ENCODE results near the gene NAV2. TPM values are rescaled to one million over a fixed set of nuclear protein-coding genes. Genes with fewer than 3 reads are reported as not detected.
A peak's percentile ranks its signal among the peaks of the same experiment; 100 is the strongest.

The NAV2 gene
- total RNA-seq, 4 donors from 2014 or later: 9.6 to 40.0 (median 23.1) TPM

DNA sequence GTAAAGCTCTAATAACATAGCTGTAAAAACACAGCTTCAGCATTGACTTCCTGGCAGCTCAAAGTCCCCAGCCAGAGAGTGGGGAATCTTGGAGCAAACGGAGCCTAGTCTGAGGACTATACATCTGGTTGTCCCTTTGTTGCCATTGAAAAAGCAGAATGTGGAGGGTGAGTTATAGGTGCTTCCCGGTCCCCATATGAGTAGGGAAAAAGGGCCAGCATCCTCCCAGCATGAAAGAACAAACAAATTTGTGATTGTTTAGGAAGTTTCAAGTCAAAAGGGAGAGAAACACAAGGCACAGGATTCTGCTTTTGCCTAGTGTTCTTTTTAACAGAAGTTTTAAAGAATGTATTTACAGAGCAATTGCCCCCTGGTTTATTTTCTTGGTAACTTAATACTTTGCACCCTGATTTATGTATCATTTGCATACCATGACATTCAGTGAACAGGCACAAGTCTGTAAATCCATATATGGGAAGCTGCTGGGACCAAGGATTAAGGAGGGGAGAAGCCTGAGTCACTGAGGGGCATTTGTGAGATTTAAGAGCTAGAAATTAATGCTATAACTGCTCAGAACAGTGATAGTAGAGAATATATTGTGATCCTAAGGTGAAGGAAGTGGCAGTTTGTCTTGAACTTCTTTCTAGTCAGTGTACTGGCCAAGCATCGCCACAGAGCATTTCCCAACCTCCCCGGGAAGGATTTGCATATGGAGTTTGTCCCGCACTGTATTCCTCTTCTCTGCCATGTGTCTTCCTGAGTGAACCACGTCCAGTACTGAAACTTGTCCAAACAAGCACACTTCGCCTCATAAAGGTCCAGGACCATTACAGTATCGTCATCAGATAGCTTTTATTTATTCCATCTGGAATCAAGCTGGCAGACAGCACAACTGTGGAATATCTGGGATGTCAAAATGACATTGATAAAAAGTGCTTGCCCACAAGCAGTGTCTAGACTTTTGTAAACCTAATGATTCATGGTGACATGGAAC is 344.6 kb downstream of the NAV2 start:
- intact Hi-C loops (cut with DNase I; ENCODE audit: low total_unique reads) (no loop called here), in situ Hi-C loops (cut with MboI; ENCODE audit: low pct_ligation_motif_present in 1 of 4, low pct_unique_long_range_greater_than_20kb in 1 of 4, low sequenced_read_pairs in 3 of 4) (no loop called here)
- Histone ChIP-seq H3K27me3 (no peaks in the 10 kb centered on the region), H3K9me3 (no peaks in the 10 kb centered on the region), H3K27ac (peak overlapping the region in 2 of 4 donors; percentile 2 to 3), H3K4me3 (no peak overlapping the region), H3K36me3 (peaks cover 0 to 6% (median 2%) of the 10 kb centered on the region in 4 donors), H3K4me1 (no peaks in the 10 kb centered on the region)
- 60 to 73% methylated on average over 4 to 8 of the region's 8 CpGs for WGBS, 2 donors (ENCODE audit: low coverage in 1 of 2)
- TF ChIP-seq POLR2A (IDR thresholded peaks at IDR 0.05) (no peak), EP300 (IDR thresholded peaks at IDR 0.05; ENCODE audit: low read depth) (no peak), POLR2AphosphoS5 (IDR thresholded peaks at IDR 0.05) (no peak)
- TF ChIP-seq, protein P1, sequence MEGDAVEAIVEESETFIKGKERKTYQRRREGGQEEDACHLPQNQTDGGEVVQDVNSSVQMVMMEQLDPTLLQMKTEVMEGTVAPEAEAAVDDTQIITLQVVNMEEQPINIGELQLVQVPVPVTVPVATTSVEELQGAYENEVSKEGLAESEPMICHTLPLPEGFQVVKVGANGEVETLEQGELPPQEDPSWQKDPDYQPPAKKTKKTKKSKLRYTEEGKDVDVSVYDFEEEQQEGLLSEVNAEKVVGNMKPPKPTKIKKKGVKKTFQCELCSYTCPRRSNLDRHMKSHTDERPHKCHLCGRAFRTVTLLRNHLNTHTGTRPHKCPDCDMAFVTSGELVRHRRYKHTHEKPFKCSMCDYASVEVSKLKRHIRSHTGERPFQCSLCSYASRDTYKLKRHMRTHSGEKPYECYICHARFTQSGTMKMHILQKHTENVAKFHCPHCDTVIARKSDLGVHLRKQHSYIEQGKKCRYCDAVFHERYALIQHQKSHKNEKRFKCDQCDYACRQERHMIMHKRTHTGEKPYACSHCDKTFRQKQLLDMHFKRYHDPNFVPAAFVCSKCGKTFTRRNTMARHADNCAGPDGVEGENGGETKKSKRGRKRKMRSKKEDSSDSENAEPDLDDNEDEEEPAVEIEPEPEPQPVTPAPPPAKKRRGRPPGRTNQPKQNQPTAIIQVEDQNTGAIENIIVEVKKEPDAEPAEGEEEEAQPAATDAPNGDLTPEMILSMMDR (IDR thresholded peaks at IDR 0.05): no peak
- DNase-seq: no peak

DNA sequence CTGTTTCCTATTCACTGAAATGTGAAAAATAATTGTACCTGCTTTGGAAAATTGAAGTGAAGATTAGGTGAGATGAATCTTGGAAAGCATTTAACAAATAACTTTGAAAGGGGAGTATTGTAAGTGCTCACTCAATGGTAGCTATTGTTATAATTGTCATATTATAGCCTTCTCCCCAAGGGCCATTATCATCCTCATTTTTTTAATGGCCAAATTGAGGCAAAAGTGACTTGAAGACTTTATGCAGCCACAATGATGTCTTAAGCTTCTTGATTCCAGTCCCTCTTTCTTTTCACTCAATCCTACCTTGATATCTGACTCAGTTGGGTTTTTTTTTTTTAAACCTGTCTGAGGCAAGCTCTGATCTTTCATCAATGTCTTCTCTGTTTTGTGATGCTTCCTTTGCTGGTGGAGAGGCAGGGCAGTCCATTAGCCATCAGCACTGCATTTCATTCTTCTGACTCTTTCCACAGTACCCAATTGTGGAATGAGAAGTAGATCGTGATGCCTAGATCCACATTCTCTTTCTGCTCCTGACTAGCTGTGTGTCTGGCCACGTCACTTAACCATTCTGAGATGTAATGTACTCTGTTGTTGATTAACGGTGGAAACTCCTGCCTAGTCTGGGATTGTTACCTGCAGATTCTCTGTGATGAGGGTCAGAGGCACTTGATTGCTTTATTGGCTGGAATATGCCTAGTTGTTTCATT is 346.3 kb downstream of the NAV2 start:
- Histone ChIP-seq H3K36me3 (peaks cover 0 to 6% (median 2%) of the 10 kb centered on the region in 4 donors), H3K27me3 (no peaks in the 10 kb centered on the region), H3K9me3 (no peaks in the 10 kb centered on the region), H3K4me3 (no peak overlapping the region), H3K27ac (no peak overlapping the region), H3K4me1 (no peaks in the 10 kb centered on the region)
- in situ Hi-C loops (cut with MboI; ENCODE audit: low pct_ligation_motif_present in 1 of 4, low pct_unique_long_range_greater_than_20kb in 1 of 4, low sequenced_read_pairs in 3 of 4): no loop called here
- no peak for DNase-seq
- TF ChIP-seq POLR2AphosphoS5 (IDR thresholded peaks at IDR 0.05) (no peak), POLR2A (IDR thresholded peaks at IDR 0.05) (no peak), EP300 (IDR thresholded peaks at IDR 0.05; ENCODE audit: low read depth) (no peak)
- TF ChIP-seq, protein P1 (IDR thresholded peaks at IDR 0.05): no peak
- intact Hi-C loops (cut with DNase I; ENCODE audit: low total_unique reads): no loop called here
- WGBS, 2 donors (ENCODE audit: low coverage in 1 of 2): 57 to 82% methylated on average over 2 to 3 of the region's 3 CpGs

DNA sequence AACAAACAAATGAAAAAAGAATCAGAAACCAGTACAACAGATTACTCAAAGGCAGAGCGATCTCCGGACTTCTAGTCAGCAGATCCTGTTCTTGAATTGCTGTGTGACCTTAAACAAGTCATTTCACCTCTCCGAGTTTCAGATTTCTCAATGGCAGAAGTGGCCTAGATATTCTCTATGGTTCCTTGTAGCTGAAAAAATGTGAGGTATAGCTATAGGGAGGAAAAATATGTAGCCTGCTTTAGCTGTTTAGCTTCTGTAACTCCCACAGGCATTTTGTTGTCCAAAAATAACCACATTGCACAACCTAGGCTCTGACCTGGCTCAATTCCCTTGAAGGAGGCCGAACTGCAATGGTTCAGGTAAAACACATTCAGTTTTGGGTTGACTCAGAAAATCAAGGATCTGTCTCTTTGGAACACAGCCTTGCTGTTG is 347.0 kb downstream of the NAV2 start:
- in situ Hi-C loops (cut with MboI; ENCODE audit: low pct_ligation_motif_present in 1 of 4, low pct_unique_long_range_greater_than_20kb in 1 of 4, low sequenced_read_pairs in 3 of 4): no loop called here
- no peak overlapping the region for H3K27ac ChIP-seq

More for the DNA sequence above, 347.0 kb downstream of the NAV2 start:
- Histone ChIP-seq H3K4me1 (no peaks in the 10 kb centered on the region), H3K27me3 (no peaks in the 10 kb centered on the region), H3K36me3 (peaks cover 0 to 4% (median 1%) of the 10 kb centered on the region in 4 donors), H3K9me3 (no peaks in the 10 kb centered on the region), H3K4me3 (no peak overlapping the region)
- TF ChIP-seq POLR2A (IDR thresholded peaks at IDR 0.05): no peak
- no peak for TF ChIP-seq EP300 (IDR thresholded peaks at IDR 0.05; ENCODE audit: low read depth)
- TF ChIP-seq, protein P1 (IDR thresholded peaks at IDR 0.05): no peak
- TF ChIP-seq POLR2AphosphoS5 (IDR thresholded peaks at IDR 0.05): no peak
- intact Hi-C loops (cut with DNase I; ENCODE audit: low total_unique reads): no loop called here
- WGBS, 2 donors (ENCODE audit: low coverage in 1 of 2): 83 to 97% methylated on average over 4 of the region's 4 CpGs
- DNase-seq: no peak

Data from transverse colon (tissue), 4 donors.